ENCODE data around the gene PLXDC2.

PLXDC2 gene

GRCh38 chr10:20115894-20116293 is 299.7 kb downstream of the PLXDC2 start:
- CTCF ChIA-PET, result interaction anchor here (1.3 kb wide), 1 partner anchor 36 kb away, joined by 3 read pairs; no protein-coding TSS in a partner anchor
- no peak for DNase-seq (ENCODE audit: extremely low spot score)
- POLR2A ChIA-PET, result no interaction called here
- no peak for TF ChIP-seq CTCF (IDR thresholded peaks at IDR 0.05; ENCODE audit: control extremely low read depth, extremely low read depth, low read depth, missing control alignments)

- POLR2A ChIA-PET, result no interaction called here
- no peak for TF ChIP-seq CTCF (IDR thresholded peaks at IDR 0.05; ENCODE audit: control extremely low read depth, extremely low read depth, low read depth, missing control alignments)
- no peak for DNase-seq (ENCODE audit: extremely low spot score)
- CTCF ChIA-PET, result no interaction called here
Observed at GRCh38 chr10:20117471-20117870, 301.2 kb downstream of the PLXDC2 start.

- POLR2A ChIA-PET, result no interaction called here
- CTCF ChIA-PET, result no interaction called here
- no peak for TF ChIP-seq CTCF (IDR thresholded peaks at IDR 0.05; ENCODE audit: control extremely low read depth, extremely low read depth, low read depth, missing control alignments)
- DNase-seq (ENCODE audit: extremely low spot score), result no peak
Observed at GRCh38 chr10:20118119-20118518, 301.9 kb downstream of the PLXDC2 start.

- DNase-seq (ENCODE audit: extremely low spot score), result no peak
- POLR2A ChIA-PET, result no interaction called here
- CTCF ChIA-PET, result no interaction called here
- no peak for TF ChIP-seq CTCF (IDR thresholded peaks at IDR 0.05; ENCODE audit: control extremely low read depth, extremely low read depth, low read depth, missing control alignments)
Observed at GRCh38 chr10:20128811-20129210, 312.6 kb downstream of the PLXDC2 start.

- no peak for TF ChIP-seq CTCF (IDR thresholded peaks at IDR 0.05; ENCODE audit: control extremely low read depth, extremely low read depth, low read depth, missing control alignments)
- DNase-seq (ENCODE audit: extremely low spot score), result no peak
- POLR2A ChIA-PET, result no interaction called here
- CTCF ChIA-PET, result no interaction called here
Observed at GRCh38 chr10:20132816-20133215, 316.6 kb downstream of the PLXDC2 start.

GRCh38 chr10:20133669-20134189 is 317.5 kb downstream of the PLXDC2 start:
- TF ChIP-seq CTCF (IDR thresholded peaks at IDR 0.05; ENCODE audit: control extremely low read depth, extremely low read depth, low read depth, missing control alignments), result no peak
- DNase-seq (ENCODE audit: extremely low spot score), result no peak
- CTCF ChIA-PET, result no interaction called here
- POLR2A ChIA-PET, result no interaction called here

- POLR2A ChIA-PET, result no interaction called here
- DNase-seq (ENCODE audit: extremely low spot score), result no peak
- no peak for TF ChIP-seq CTCF (IDR thresholded peaks at IDR 0.05; ENCODE audit: control extremely low read depth, extremely low read depth, low read depth, missing control alignments)
- CTCF ChIA-PET, result interaction anchor here (1.0 kb wide), 1 partner anchor 27 kb away, joined by 3 read pairs; no protein-coding TSS in a partner anchor
Observed at GRCh38 chr10:20142311-20142710, 326.1 kb downstream of the PLXDC2 start.

Data from GM10248 (cell line).